K562 (cell line): ENCODE data around the gene OR2W3. TPM values are rescaled to one million over a fixed set of nuclear protein-coding genes. Genes with fewer than 3 reads are reported as not detected.

Experiments
- ATF4 ChIP-seq: fragments of 450-650 bp; formaldehyde crosslinking; IDR thresholded peaks from 2 replicates; pipeline ENCODE4 v1.4.0; 2022; ENCODE audit warnings: mild to moderate bottlenecking, moderate library complexity
- BMI1 ChIP-seq: fragments of 150-350 bp; IDR thresholded peaks from 2 replicates; pipeline ENCODE4 v1.6.1; 2014; ENCODE audit warnings: low read length
- CEBPG ChIP-seq, 3 experiments: fragments of 200-800 bp in 1 of 3; sonication (Bioruptor generic) in 1 of 3; sonication (generic) in 1 of 3; formaldehyde crosslinking in 1 of 3; IDR thresholded peaks in 2 of 3; conservative IDR thresholded peaks in 1 of 3; 2 replicates each; pipeline versions ENCODE4 v1.6.1 to v1.8.0; 2016 to 2022; ENCODE audit warnings: missing compliant biosample characterization in 2 of 3, missing genetic modification characterization in 2 of 3, mild to moderate bottlenecking in 1 of 3, missing genetic modification reagents in 1 of 3
- CHD1 ChIP-seq: fragments of 200-600 bp; sonication (generic); IDR thresholded peaks from one replicate; pipeline ENCODE4 v1.6.1; 2012; ENCODE audit warnings: mild to moderate bottlenecking, moderate library complexity, low read length, inconsistent platforms
- DPF2 ChIP-seq: fragments of 450-650 bp; IDR thresholded peaks from 2 replicates; pipeline ENCODE4 v1.6.1; 2016
- E2F6 ChIP-seq, 2 experiments: IDR thresholded peaks; 2 replicates each; pipeline ENCODE4 v1.6.1; 2011; ENCODE audit warnings: borderline replicate concordance in 1 of 2, control low read depth in 1 of 2, low read depth in 1 of 2, low read length in 1 of 2, mild to moderate bottlenecking in 1 of 2, mixed read lengths in 1 of 2, moderate library complexity in 1 of 2; ENCODE audit not compliant: insufficient read depth in 1 of 2, insufficient read length in 1 of 2, poor library complexity in 1 of 2, severe bottlenecking in 1 of 2; ENCODE audit errors: extremely low read depth in 1 of 2
- EP400 ChIP-seq: fragments of 450-650 bp; IDR thresholded peaks from 2 replicates; pipeline ENCODE4 v1.6.1; 2017; ENCODE audit warnings: antibody characterized with exemption, mild to moderate bottlenecking, moderate library complexity
- FOXK2 ChIP-seq, 2 experiments: fragments of 450-650 bp; IDR thresholded peaks in 1 of 2; conservative IDR thresholded peaks in 1 of 2; 2 replicates each; pipeline ENCODE4 v1.6.1; 2016; ENCODE audit warnings: low read depth in 2 of 2, mild to moderate bottlenecking in 1 of 2
- MNT ChIP-seq, 2 experiments: fragments of 450-650 bp; conservative IDR thresholded peaks; 2 replicates each; pipeline ENCODE4 v1.6.1; 2017; ENCODE audit warnings: mild to moderate bottlenecking in 2 of 2, moderate library complexity in 2 of 2
- NKRF ChIP-seq: fragments of 450-650 bp; IDR thresholded peaks from 2 replicates; pipeline ENCODE4 v1.6.1; 2016; ENCODE audit warnings: borderline replicate concordance
- RBM14 ChIP-seq: fragments of 200-400 bp; formaldehyde crosslinking; IDR thresholded peaks from 2 replicates; pipeline ENCODE4 v1.6.1; 2018; ENCODE audit warnings: low read depth, mild to moderate bottlenecking, low read length, moderate library complexity, borderline replicate concordance; ENCODE audit not compliant: insufficient read depth
- RBM15 ChIP-seq: fragments of 200-400 bp; formaldehyde crosslinking; IDR thresholded peaks from 2 replicates; pipeline ENCODE4 v1.6.1; 2018; ENCODE audit warnings: mild to moderate bottlenecking, low read length, moderate library complexity; ENCODE audit not compliant: insufficient read depth
- RFX7 ChIP-seq: fragments of 250-450 bp; sonication (Bioruptor Pico); IDR thresholded peaks from 2 replicates; pipeline ENCODE4 v1.5.1; 2021; ENCODE audit warnings: mild to moderate bottlenecking
- THAP7 ChIP-seq: fragments of 250-450 bp; sonication (Bioruptor Pico); IDR thresholded peaks from 2 replicates; pipeline ENCODE4 v1.5.0; 2021
- ZNF134 ChIP-seq: fragments of 250-450 bp; sonication (Bioruptor Pico); conservative IDR thresholded peaks from 2 replicates; pipeline ENCODE4 v1.4.0; 2020
- ZNF280B ChIP-seq: fragments of 250-450 bp; sonication (Bioruptor Pico); IDR thresholded peaks from 2 replicates; pipeline ENCODE4 v1.5.1; 2021; ENCODE audit warnings: mild to moderate bottlenecking
- ZNF316 ChIP-seq: fragments of 450-650 bp; IDR thresholded peaks from 2 replicates; pipeline ENCODE4 v1.6.1; 2016
- ZNF57 ChIP-seq: fragments of 450-650 bp; formaldehyde crosslinking; IDR thresholded peaks from 2 replicates; pipeline ENCODE4 v1.4.0; 2020; ENCODE audit warnings: mild to moderate bottlenecking, moderate library complexity
- polyA plus RNA-seq, 8 experiments: library from polyadenylated mRNA; depleted of rRNA in 4 of 8; stranded (reverse) in 5 of 8; unstranded in 3 of 8; fragments of >200 nt; fragmentation: Nextera tagmentation in 2 of 8; fragmentation: Illumina TruSeq in 1 of 8; extraction: Ambion mirVana in 2 of 8; extraction: Trizol in 1 of 8; gene quantifications; 2 replicates each; pipeline versions ENCODE4 v1.2.1 to v1.2.3, GENCODE V29; 2011 to 2014; ENCODE audit warnings: inconsistent platforms in 1 of 8, missing spikeins in 1 of 8
- total RNA-seq, 7 experiments: library from RNA; depleted of rRNA in 6 of 7; stranded (reverse); fragments of >200 nt in 6 of 7; fragmentation: Illumina TruSeq in 2 of 7; extraction: Trizol in 2 of 7; gene quantifications; 2 replicates each; pipeline versions ENCODE4 v1.2.1 to v1.2.3, GENCODE V29; 2011 to 2021; ENCODE audit warnings: low replicate concordance in 1 of 7

OR2W3 gene
- total and polyA plus RNA-seq, 9 of the 15 experiments (the other 6 are each of a cell fraction or from before 2014, with no cell fraction given), result 0.67 to 7.6 (median 3.7) TPM

GRCh38 chr1:247857985-247858619 is 37.3 kb upstream of the OR2W3 start (continued):
- 0 out of 2 replicates have a peak, but pooled peaks have one; percentile 24 for TF ChIP-seq THAP7 (CRISPR knock-in tag)
- no peak for TF ChIP-seq BMI1
- peak; percentile 60 for TF ChIP-seq CHD1
- 0 out of 2 replicates have a peak, but pooled peaks have one; percentile 9 for TF ChIP-seq ZNF316
- TF ChIP-seq NKRF, result peak; percentile 17; the same call in 1 of the 2 replicates
- TF ChIP-seq ATF4 (CRISPR knock-in tag), result no peak
- no peak for TF ChIP-seq RFX7 (CRISPR knock-in tag)
- TF ChIP-seq FOXK2 (conservative IDR thresholded peaks at IDR 0.05 in 1 of 2, IDR thresholded peaks at IDR 0.05 in 1 of 2; ENCODE audit: low read depth in 2 of 2), result peak; percentile 16 to 36; a peak in 1 of 4 replicates
- no peak for TF ChIP-seq ZNF134 (CRISPR knock-in tag)
- no peak for TF ChIP-seq ZNF280B (CRISPR knock-in tag)
- peak in 1 of 2 experiments; percentile 31 for TF ChIP-seq E2F6 (IDR thresholded peaks at IDR 0.05; ENCODE audit: borderline replicate concordance in 1 of 2, extremely low read depth in 1 of 2, insufficient read depth in 1 of 2, insufficient read length in 1 of 2, low read depth in 1 of 2, low read length in 1 of 2, poor library complexity in 1 of 2, severe bottlenecking in 1 of 2)
- peak in 1 of 2 experiments; percentile 25; a peak in 1 of 4 replicates for TF ChIP-seq MNT (conservative IDR thresholded peaks at IDR 0.05)
- 0 out of 2 replicates have a peak, but pooled peaks have one; percentile 5 for TF ChIP-seq CEBPG (CRISPR knock-in tag; IDR thresholded peaks at IDR 0.05)
- no peak for TF ChIP-seq CEBPG (tag; conservative IDR thresholded peaks at IDR 0.05 in 1 of 2, IDR thresholded peaks at IDR 0.05 in 1 of 2)
- TF ChIP-seq RBM14, result no peak
- TF ChIP-seq RBM15, result no peak
- no peak for TF ChIP-seq ZNF57 (CRISPR knock-in tag)
- TF ChIP-seq EP400, result no peak
- peak; percentile 29; the same call in 1 of the 2 replicates for TF ChIP-seq DPF2
